Epithelial cell of umbilical artery (primary cell): ENCODE measurements around the gene ASPDH. TPM values are rescaled to one million over a fixed set of nuclear protein-coding genes. Genes with fewer than 3 reads are reported as not detected.

ENCODE experiments used
- total RNA-seq: library from RNA; depleted of rRNA; stranded (reverse); fragments of >200 nt; gene quantifications from 2 replicates; pipeline ENCODE4 v1.2.3, GENCODE V29; 2014

ASPDH gene
- total RNA-seq: not detected in 2 replicates

DNA sequence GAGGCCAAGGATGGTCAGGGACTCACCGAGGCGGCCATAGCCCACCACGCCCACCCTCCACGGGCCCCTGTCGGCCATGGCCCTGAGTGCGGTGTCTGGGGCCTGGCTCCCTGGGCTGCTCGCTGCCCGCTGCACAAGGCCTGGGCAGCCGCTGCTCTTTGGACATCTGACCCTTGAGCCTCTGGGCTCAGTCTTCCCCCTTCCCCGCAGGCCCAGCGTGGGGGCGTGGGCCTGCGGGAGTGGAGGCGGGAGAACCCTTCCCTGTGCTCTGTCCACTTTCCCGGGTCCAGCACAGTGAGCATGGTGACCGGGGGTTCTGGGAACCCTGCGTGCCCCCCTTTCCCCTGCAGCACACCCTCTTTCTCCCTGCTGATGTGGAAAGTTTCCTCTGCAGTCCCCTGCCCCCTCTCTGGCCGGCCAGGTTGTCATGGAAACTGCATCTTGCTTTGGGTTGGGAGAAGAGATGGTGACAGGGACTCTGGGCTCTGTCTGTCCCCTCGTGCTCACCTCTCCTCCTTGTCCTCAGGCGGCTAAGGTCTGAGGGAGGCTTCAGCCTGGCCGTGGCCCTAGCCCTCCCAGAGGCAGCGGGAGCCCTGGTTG lies at the start of gene ASPDH:
TSS of gene ASPDH (minus strand) at position 168 of the 600 bp plus-strand sequence. CDS start at position 78, 90 bp downstream.

DNA sequence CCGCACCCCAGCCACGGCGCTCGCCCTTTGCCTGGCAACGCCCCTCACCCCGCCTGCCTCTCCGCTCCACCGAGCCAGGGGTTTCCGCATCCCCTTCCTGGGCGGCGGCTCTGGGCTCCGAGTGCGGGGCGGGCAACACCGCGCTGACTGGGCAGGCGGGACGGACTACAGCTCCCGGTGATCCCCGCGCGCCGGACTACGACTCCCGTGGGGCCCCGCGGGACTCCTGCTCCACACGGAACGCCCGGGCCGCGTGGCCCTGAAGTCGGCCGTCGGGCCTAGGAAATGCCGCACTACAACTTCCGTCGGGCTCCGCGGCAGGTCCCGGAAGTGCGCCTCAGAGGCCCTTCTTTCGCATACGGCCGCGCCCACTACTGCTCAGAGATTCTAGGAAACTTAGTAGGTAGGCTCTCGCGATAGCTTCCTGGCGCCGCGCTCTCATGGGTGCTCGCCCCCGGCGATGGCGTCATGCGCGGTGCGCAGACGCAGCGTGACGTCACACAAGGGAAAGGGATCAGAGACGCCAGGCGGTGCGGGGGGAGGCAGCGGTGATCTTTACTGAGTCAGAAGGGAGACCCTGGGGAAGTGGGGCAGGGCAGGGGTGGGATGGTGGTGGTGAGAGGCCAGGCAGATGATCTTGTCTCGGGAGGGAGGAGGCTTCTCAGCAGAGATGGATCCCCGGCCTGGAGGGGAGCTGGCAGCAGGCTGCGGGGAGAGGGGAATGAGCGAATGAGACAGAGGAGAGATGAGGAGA lies 2.5 kb downstream of the ASPDH start, which contains the start of gene JOSD2:
TSS of gene JOSD2 (minus strand) at position 123 of the 754 bp plus-strand sequence. CDS start 760 bp downstream, outside the sequence.

DNA sequence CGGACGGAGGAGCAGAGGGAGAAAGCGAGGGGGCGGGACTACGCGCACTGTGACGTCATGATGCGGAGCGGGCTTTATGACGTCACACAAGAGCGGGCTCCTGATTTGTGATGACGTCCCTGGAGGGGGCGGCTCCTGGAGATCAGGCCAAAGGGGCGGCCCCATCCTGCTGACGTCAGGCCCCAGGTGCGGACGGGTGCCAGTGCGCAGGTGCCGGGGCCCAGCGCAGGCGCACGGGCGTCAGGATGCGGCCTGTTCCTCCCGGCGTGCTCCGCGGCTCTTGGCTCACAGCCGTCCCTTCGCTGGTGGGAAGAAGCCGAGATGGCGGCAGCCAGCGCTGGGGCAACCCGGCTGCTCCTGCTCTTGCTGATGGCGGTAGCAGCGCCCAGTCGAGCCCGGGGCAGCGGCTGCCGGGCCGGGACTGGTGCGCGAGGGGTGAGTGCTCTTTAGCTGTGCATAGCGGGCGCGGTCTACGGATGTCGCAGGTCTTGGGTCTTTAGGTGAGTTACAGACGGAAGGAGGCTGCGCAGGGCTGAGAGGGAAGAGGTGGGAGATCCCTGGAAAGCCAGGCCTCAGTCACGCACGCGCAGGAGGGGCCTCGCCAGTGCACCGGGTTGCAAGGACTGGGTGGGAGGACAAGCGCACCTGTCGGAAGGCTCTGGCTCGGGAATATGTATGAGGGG lies 37.3 kb downstream of the ASPDH start, which contains the start of the genes EMC10 and GARIN5A:
TSS of gene EMC10 (plus strand) at position 284 of the 683 bp plus-strand sequence. CDS start at position 322, 38 bp downstream.
TSS of gene GARIN5A (minus strand) at position 625 of the 683 bp plus-strand sequence. CDS start at position 165, 460 bp downstream.

Other genes with a start within 250 kb of the ASPDH start
- gene KCNC3, start 184.5 kb downstream of the ASPDH start, total RNA-seq: under 0.01 TPM in 2 replicates
- gene NAPSA, start 148.3 kb downstream of the ASPDH start, total RNA-seq: under 0.01 and 0.61 TPM in 2 replicates
- 43.6 and 48.4 TPM in 2 replicates for gene NR1H2, start 137.5 kb downstream of the ASPDH start, total RNA-seq
- gene POLD1, start 129.6 kb downstream of the ASPDH start, total RNA-seq: 55.9 and 65.0 TPM in 2 replicates
- not detected in 2 replicates for gene SPIB, start 95.0 kb downstream of the ASPDH start, total RNA-seq
- not detected in 2 replicates for gene MYBPC2, start 81.0 kb downstream of the ASPDH start, total RNA-seq
- gene EMC10, start 37.4 kb downstream of the ASPDH start, total RNA-seq: 41.3 and 63.2 TPM in 2 replicates
- gene GARIN5A, start 37.1 kb downstream of the ASPDH start, total RNA-seq: 0.32 TPM in 1 of 2 replicates, not detected in the other
- gene JOSD2, start 2.7 kb downstream of the ASPDH start, total RNA-seq: 15.3 and 22.1 TPM in 2 replicates
- under 0.01 TPM in 1 of 2 replicates, not detected in the other for gene LRRC4B, start 54.5 kb upstream of the ASPDH start, total RNA-seq
- gene SYT3, start 126.0 kb upstream of the ASPDH start, total RNA-seq: under 0.01 and 0.15 TPM in 2 replicates
- gene C19orf81, start 135.5 kb upstream of the ASPDH start, total RNA-seq: 2.7 TPM in 1 of 2 replicates, not detected in the other
- gene SHANK1, start 205.9 kb upstream of the ASPDH start, total RNA-seq: 0.97 and 1.8 TPM in 2 replicates
- 22.4 and 27.4 TPM in 2 replicates for gene CLEC11A, start 209.5 kb upstream of the ASPDH start, total RNA-seq